SHP77 (cell line): ENCODE measurements around the gene BLOC1S3.

ENCODE experiments used
- DNase-seq, 2 experiments: peaks; one replicate each; lab custom pipeline; 2025; lab: John Stamatoyannopoulos, UW

The BLOC1S3 gene

GRCh38 chr19:45161738-45162607 lies 16.6 kb upstream of the BLOC1S3 start:
- DNase-seq, result peak in 1 of 2 experiments; percentile 45

GRCh38 chr19:45162608-45163143 lies 15.9 kb upstream of the BLOC1S3 start:
- DNase-seq, result no peak

GRCh38 chr19:45163156-45163555 lies 15.4 kb upstream of the BLOC1S3 start:
- DNase-seq, result no peak

- DNase-seq, result no peak
Observed at GRCh38 chr19:45163751-45164460, 14.7 kb upstream of the BLOC1S3 start.

GRCh38 chr19:45164577-45165335 lies 13.8 kb upstream of the BLOC1S3 start:
- peak; percentile 44 to 66 for DNase-seq

- DNase-seq, result no peak
Observed at GRCh38 chr19:45166723-45167252, 11.8 kb upstream of the BLOC1S3 start.

- peak; percentile 29 to 56 for DNase-seq
Observed at GRCh38 chr19:45168767-45169351, 9.7 kb upstream of the BLOC1S3 start.

- no peak for DNase-seq
Observed at GRCh38 chr19:45169602-45170001, 9.0 kb upstream of the BLOC1S3 start.

GRCh38 chr19:45170146-45171106 lies 8.2 kb upstream of the BLOC1S3 start:
- DNase-seq, result no peak

GRCh38 chr19:45171211-45171623 lies 7.4 kb upstream of the BLOC1S3 start:
- DNase-seq, result no peak

- no peak for DNase-seq
Observed at GRCh38 chr19:45172173-45172572, 6.4 kb upstream of the BLOC1S3 start.

GRCh38 chr19:45172611-45173208 lies 5.9 kb upstream of the BLOC1S3 start:
- DNase-seq, result no peak

- no peak for DNase-seq
Observed at GRCh38 chr19:45173816-45174215, 4.8 kb upstream of the BLOC1S3 start.

- DNase-seq, result no peak
Observed at GRCh38 chr19:45175515-45176345, 2.9 kb upstream of the BLOC1S3 start.

- peak in 1 of 2 experiments; percentile 62 for DNase-seq
Observed at GRCh38 chr19:45177817-45178261, 745 bp upstream of the BLOC1S3 start, which contains the start of gene TRAPPC6A. Gene TRAPPC6A (minus strand): TSS chr19:45178237. CDS start chr19:45178218, 19 bp downstream.

GRCh38 chr19:45179072-45179891 lies 698 bp downstream of the BLOC1S3 start:
- no peak for DNase-seq

GRCh38 chr19:45179892-45180370 lies 1.3 kb downstream of the BLOC1S3 start:
- DNase-seq, result no peak

- no peak for DNase-seq
Observed at GRCh38 chr19:45180936-45181335, 2.4 kb downstream of the BLOC1S3 start.
